ENCODE results near the gene DDX3X. TPM values are rescaled to one million over a fixed set of nuclear protein-coding genes. Genes with fewer than 3 reads are reported as not detected.

DDX3X gene
- total RNA-seq, 1 experiment from 2014 or later: 338 TPM

GRCh38 chrX:41317477-41318208 lies 16.3 kb upstream of the DDX3X start:
- Histone ChIP-seq H3K27ac (ENCODE audit: insufficient read length, low read depth, low read length) (no peak overlapping the region), H3K9me3 (ENCODE audit: control insufficient read depth, low read depth, low read length) (no peaks in the 10 kb centered on the region), H2BK5ac (ENCODE audit: insufficient read length, low read length) (no peak overlapping the region), H4K8ac (replicated peaks; ENCODE audit: insufficient read length, low read depth, low read length) (no peak overlapping the region), H3K23ac (ENCODE audit: insufficient read length, low read depth, low read length) (no peak overlapping the region), H3K79me1 (ENCODE audit: insufficient read depth, low read depth, low read length, poor library complexity, severe bottlenecking) (no peaks in the 10 kb centered on the region), H4K5ac (ENCODE audit: insufficient read length, low read depth, low read length) (no peak overlapping the region), H3K4ac (ENCODE audit: low read depth, low read length) (no peak overlapping the region), H2BK12ac (ENCODE audit: insufficient read length, low read depth, low read length) (no peak overlapping the region), H2AK5ac (ENCODE audit: insufficient read length, low read length) (no peak overlapping the region), H4K91ac (ENCODE audit: insufficient read length, low read depth, low read length) (no peak overlapping the region), H3K9ac (ENCODE audit: extremely low read depth, insufficient read length, low read length) (no peak overlapping the region), H2AFZ (ENCODE audit: low read length) (no peak overlapping the region), H2BK15ac (ENCODE audit: low read depth, low read length) (no peak overlapping the region), H3K27me3 (ENCODE audit: insufficient read depth, low read length) (no peaks in the 10 kb centered on the region), H2BK120ac (ENCODE audit: low read depth, low read length, poor library complexity, severe bottlenecking) (no peak overlapping the region), H2BK20ac (ENCODE audit: low read depth, low read length, poor library complexity, severe bottlenecking) (no peak overlapping the region), H3K4me2 (ENCODE audit: insufficient read depth, insufficient read length, low read length) (no peak overlapping the region), H4K20me1 (ENCODE audit: control insufficient read depth, insufficient read depth, insufficient read length) (no peaks in the 10 kb centered on the region), H3K79me2 (ENCODE audit: insufficient read depth, low read length) (no peaks in the 10 kb centered on the region), H3K14ac (ENCODE audit: insufficient read depth, low read length) (no peak overlapping the region), H3K4me1 (ENCODE audit: insufficient read depth, low read length) (no peaks in the 10 kb centered on the region), H3K23me2 (ENCODE audit: insufficient read length, low read depth, low read length, poor library complexity, severe bottlenecking) (no peaks in the 10 kb centered on the region), H3K56ac (ENCODE audit: insufficient read length, low read depth, low read length) (no peak overlapping the region), H3T11ph (ENCODE audit: low read length) (no peak overlapping the region), H3K18ac (ENCODE audit: insufficient read length, low read depth, low read length) (no peak overlapping the region)
- Mint-ChIP-seq H3K4me1 (0 out of 4 replicates have a peak, but pooled peaks cover 0 to 2% of the 10 kb centered on the region in 2 experiments), H3K27me3 (ENCODE audit: low read depth) (no peaks in the 10 kb centered on the region), H3K9me3 (peaks cover 57 to 69% of the 10 kb centered on the region in 2 experiments), H3K27ac (no peak overlapping the region), H3K36me3 (ENCODE audit: insufficient read depth in 1 of 3, low read depth in 3 of 3) (peaks cover 0 to 8% (median 0%) of the 10 kb centered on the region in 3 experiments; a peak in 3 of 7 replicates), H3K4me3 (no peak overlapping the region)
- WGBS (ENCODE audit: extremely low coverage, insufficient read length, low lambda C conversion rate): no CpG with 5 or more reads among the region's 6 CpGs
- TF ChIP-seq CTCF (conservative IDR thresholded peaks at IDR 0.05): no peak
- DNase-seq: no peak
